Dermis microvascular lymphatic vessel endothelial cell (primary cell): ENCODE data around the gene RAB38. TPM values are rescaled to one million over a fixed set of nuclear protein-coding genes. Genes with fewer than 3 reads are reported as not detected.

Experiments used
- DNase-seq, 2 donors: peaks; one replicate each; pipeline versions ENCODE4 v3.0.0 to v3.0.0-alpha.2; 2010; ENCODE audit warnings: low read depth in 2 of 2
- total RNA-seq: library from RNA; depleted of rRNA; stranded (reverse); fragments of >200 nt; gene quantifications from 2 replicates; pipeline ENCODE4 v1.2.1, GENCODE V29; 2014

RAB38 gene
- total RNA-seq, 1 donor from 2014 or later = 1.5 TPM

DNA sequence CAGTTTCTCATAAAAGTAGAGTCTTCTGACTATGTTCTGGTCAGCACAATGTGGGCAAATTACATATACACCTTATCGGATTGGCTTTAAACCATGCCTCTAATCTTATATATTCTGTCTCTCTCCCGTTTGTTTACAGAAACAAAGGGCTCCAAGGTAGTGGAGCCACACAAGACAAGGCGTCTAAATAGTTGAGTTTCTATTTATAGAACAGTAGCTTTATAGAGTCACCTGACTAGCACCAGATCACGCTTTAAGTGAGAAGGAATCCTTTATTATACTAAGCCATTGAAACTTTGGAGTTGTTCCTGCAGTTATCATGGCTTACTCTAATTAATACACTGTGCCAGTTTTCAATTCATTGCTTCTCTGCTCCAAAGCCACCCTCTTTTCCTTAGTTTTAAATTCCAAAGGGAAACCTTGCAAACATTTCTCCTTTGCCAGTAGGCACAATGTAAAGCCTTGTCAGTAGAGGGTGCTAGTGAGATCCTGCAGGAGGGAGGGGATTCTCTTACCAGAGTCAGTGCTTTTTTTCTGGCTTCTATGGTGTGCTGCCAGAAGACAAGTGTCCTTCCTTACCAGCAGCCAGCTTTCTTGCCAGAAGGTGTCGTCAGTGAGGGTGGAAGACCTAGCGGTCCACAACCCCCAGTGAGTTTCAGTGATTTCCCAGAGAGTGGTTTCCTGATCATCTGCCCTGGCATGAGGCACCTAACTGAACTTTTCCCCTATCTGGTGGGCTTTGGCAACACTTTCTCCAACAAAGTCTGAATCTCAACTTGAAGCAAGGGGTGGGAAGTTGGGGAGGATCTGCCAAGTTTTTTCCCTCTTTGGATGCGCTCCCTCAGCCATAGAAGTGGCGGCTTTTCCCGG, 71.7 kb downstream of the RAB38 start:
- peak; percentile 24 to 83 for DNase-seq

DNA sequence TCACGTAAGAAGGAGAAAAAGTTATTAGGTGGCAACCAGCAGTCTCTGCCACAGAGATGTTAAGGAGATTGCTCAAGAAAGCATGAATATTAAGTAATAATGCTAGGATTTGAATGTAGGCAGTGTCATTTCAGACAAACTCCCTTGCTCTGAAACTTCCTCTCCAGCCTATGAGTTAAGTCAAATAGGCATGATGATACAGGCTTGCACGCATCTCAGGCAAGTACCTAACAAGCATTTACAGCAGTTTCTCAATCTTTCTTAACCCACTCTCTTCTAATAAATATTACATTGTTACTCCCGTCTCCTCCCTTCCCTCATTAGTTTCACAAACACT, 72.7 kb downstream of the RAB38 start:
- no peak for DNase-seq

DNA sequence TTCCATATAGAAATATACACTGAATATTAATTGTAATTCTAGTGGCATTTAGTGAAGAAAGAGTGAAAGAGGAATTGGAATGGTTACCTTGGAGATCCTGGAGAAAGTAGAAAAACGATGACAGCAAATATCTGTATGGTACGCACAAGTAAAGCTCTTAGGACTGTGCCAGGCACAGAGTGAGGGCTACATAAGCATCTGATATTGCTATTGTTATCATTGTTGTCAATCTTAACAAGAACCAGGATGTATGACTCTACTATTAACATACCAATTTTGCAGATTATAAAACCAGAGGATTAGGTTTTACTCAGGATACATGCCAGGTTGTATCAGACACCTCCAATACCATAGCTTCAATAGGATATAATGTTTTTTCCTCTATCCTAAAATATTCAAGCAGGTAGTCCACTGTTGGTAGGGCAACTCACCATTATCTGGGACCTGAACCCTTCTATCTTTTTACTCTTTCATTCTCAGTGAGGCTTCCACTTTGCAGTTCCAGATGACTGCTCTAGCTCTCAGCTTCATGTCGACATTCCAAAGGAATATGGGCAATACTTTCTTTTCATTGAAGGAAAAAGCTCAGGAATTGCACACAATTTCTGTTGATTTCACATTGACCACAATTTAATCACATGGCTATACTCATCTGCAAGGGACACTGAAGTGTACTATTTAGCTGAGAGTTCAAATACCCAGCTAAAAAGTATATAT, 73.2 kb downstream of the RAB38 start:
- no peak for DNase-seq

DNA sequence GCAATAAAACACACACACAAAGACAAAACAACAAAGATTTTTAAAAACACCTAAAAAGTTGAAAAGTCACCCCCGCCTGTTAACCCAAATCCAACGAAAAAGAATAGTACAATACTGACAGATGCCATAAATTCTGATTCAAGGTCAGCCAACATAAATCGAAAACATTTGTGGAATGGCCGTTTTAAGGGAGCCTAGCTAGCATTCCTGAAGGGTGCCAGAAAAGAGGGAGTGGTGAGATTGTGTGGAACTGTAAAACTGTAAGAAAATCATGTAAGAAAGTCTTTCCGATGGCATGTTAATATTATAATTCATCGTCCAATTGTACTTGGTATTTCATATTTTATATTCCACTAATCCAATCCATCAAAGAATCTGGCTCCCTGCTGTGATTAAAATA, 75.1 kb downstream of the RAB38 start:
- no peak for DNase-seq

DNA sequence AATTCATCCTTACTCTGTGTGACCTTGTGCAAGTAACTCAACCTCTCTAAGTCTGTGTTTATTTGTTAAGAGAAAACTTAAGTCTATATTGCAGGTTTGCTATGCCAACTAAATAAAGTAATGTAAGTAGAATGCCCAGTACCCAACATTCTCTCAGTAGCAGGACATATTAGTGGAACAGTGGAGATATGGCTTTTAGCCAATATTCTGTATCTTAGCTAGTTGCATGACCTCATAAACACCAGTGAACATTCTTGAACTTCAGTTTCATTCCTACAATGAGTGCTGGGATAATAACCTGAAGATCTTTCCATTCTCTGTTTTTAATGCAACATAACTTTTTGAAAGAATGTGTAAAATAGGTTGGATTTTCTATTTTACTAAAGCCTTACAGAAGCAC, 77.0 kb downstream of the RAB38 start:
- DNase-seq = no peak

DNA sequence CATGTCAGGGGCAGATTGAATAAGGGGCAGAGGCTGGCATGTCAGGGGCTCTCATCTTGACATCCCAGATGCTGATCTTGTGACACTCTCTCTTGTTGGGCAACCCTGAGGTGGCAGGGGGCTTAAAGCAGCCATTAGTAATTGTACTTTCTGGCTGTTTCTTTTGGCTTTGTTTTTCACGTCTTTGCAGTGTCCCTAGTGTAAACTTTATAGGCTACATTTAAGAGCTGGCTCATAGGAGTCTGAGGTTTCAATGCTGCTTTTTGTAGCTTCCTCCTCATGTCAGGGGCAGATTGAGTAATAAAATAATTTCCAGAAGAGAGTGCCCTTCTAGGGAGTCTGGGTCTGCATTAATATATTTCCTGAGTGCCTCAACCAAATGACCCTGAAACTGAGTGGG, 86.1 kb downstream of the RAB38 start:
- DNase-seq = no peak

DNA sequence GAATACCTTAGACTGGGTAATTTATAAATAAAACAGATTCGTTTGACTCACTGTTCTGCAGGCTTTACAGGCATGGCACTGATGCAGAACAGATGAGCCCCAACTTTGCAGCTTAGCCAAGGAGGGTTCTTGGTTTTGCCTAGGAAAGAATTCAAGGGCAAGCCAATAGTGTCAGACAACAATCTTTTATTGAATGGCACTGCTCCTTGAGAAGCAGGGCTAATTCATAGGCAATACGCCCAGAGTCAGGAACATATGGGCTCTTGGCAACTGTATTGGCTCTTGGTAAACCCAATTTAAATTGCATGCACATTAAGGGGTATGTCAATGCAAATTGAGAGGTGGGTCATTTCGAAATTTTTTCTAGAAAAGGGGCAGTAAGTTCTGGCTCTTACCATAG, 87.9 kb downstream of the RAB38 start:
- no peak for DNase-seq

DNA sequence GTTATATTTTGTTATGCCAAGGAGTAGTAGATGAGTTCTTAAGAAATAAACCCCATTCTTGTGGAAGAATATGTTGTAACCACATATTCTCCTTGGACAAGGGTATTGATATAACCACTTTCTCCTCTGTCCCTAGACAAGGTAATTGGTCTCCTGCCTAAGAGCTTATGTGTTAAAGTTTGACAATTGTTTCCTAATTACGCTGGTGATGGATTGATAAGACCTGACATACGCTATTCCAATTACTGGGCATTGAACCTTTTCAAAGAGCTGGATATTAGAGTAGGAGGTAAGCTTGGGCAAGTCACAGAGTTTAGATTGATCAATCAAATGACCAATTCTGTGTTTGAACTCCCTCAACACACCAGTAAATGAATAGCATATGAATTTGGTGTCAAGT, 88.9 kb downstream of the RAB38 start:
- no peak for DNase-seq

DNA sequence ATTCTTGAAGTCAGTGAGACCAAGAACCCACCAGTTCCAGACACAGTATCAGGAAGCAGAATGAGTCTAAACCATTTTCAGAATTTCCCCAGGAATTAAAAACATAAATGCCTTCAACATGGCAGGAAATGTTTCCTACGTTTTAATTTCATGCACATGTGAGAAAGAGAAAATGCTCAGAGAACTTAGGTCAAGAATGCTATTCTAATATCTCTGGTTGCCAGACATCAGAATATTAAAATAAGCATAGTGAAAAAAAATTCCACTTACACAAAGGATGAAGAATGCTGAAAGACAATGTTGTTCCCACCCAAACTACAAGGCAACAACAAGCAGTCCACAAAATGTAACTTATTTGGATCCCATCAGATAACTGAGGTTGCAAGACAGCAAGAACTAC, 104.8 kb downstream of the RAB38 start:
- no peak for DNase-seq

DNA sequence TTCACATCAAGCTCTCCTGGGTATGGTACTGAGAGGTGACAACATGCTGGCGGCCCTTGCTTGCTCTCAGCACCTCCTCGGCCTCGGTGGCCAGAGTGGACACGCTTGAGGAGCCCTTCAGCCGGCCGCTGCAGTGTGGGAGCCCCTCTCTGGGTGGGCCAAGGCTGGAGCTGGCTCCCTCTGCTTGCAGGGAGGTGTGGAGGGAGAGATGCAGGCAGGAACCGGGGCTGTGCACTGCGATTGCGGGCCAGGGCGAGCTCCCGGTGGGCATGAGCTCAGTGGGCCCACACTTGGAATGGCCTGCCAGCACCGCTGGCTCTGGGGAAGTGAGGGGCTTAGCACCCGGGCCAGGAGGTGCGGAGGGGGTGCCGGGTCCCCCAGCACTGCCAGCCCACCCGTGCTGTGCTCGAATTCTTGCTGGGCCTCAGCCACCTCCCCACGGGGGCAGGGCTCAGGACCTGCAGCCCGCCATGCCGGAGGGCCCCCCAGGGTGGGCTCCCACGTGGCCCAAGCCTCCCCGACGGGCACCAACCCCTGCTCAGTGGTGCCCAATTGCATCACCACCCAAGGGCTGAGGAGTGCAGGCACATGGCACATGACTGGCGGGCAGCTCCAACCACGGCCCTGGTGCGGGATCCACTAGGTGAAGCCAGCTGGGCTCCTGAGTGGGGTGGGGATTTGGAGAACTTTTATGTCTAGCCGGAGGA, 106.2 kb downstream of the RAB38 start:
- no peak for DNase-seq

DNA sequence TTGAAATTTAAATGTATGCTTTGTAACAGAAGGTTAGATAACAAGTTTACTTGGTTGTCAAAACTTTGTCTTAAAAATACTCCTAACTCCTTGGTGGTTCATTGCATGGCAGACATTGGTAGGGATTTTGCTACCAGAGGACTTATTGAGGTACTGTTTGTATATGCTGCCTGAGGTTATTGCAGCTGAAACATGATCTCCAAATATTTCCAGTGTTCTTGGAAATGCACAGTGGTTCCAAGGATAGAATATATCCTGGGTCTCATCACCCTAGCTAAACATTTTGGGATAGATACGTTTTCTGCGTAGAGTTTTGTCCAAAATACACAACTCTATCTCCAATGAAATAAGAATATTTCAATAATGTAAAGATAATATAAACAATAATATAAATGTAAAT, 109.2 kb downstream of the RAB38 start:
- DNase-seq = no peak

DNA sequence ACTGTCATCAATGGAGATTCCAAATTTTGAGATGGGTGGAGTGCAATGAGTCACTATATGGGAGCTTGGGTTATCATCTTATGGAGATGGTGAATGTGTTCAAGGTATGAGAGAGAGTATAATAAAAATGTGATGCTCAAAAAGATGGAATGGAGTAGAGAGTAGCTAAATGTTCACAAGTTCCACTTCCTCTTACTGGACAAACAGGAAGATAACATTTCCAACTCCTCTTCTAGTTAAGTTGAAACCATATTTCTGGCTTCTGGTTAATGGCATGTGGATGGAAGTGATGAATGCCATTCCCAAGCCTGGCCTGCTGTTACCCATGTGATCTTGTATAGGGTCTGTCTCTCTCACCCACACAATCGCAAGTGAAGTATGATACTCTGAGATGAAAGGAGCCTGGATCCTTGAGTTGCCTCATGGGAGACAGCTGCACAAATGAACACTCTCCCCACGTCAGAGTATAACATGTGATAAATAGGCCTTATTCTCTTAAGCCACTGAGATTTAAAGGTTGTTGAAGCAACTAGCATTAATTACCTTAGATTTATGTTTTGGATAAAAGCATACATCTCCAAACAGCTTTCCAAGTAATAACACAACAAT, 111.0 kb downstream of the RAB38 start:
- DNase-seq = no peak

Other genes starting within 250 kb of the RAB38 start
- gene CTSC, start 162.3 kb upstream of the RAB38 start, total RNA-seq = 24.1 and 46.0 TPM in 2 replicates